Measurements from ENCODE around the gene PRAF2. TPM values are rescaled to one million over a fixed set of nuclear protein-coding genes. Genes with fewer than 3 reads are reported as not detected.

PRAF2 gene
- total and polyA plus RNA-seq, 9 of the 15 experiments (the other 6 are each of a cell fraction or from before 2014, with no cell fraction given): 0.24 to 5.7 (median 2.0) TPM

DNA sequence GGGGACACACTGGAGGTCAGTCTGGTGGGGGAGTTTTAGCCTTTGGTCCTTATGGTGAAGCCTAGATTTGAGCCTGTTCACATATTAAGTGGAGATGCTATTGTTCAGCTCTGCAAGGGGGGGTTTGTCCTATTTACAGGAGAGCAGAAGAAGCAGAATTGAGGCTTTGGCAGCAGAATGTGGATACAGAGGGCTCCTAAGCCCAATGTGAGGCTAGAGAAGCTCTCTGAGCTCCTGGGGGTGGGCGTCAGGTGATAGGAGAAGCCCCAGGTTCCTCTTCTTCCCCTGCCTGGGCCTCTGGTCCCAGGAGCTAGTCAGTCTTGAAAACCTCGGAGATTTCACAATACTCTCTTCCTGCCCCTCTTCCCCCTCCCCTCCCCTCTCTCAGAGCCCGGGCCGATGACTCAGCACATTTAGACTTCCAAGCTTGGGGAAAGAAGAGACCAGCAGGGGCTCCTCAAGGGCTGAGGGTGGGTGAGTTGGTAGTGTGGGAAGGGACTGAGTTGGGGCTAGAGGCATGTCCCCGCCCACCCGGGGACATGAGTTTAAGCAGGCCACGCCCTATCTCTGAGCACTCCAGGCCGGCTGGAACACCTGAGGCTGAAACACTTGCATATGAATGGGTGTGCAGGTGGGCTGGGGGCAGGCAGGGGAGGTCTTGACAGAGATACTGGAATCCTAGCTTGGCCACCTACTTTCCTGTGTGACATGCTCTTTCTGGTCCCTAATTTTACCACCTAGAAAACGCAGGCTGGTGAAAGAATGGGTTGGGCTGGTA, 34.0 kb downstream of the PRAF2 start (continued):
- TF ChIP-seq HOXB6 (CRISPR knock-in tag; IDR thresholded peaks at IDR 0.05; ENCODE audit: borderline replicate concordance) (no peak), HDAC2 (IDR thresholded peaks at IDR 0.05) (no peak), MEIS2 (IDR thresholded peaks at IDR 0.05; ENCODE audit: partially characterized antibody) (no peak), CBFA2T2 (conservative IDR thresholded peaks at IDR 0.05) (no peak), ZNF212 (CRISPR knock-in tag; IDR thresholded peaks at IDR 0.05) (no peak), TEAD2 (tag; IDR thresholded peaks at IDR 0.05) (no peak), KDM1A (IDR thresholded peaks at IDR 0.05) (peak in 1 of 2 experiments; percentile 23; a peak in 1 of 4 replicates), XRCC4 (IDR thresholded peaks at IDR 0.05; ENCODE audit: extremely low read depth, insufficient read depth, insufficient read length) (no peak), MED1 (CRISPR knock-in tag; IDR thresholded peaks at IDR 0.05; ENCODE audit: borderline replicate concordance) (no peak), ERF (CRISPR knock-in tag; IDR thresholded peaks at IDR 0.05) (no peak), ZNF57 (CRISPR knock-in tag; IDR thresholded peaks at IDR 0.05) (no peak), TCF7L2 (IDR thresholded peaks at IDR 0.05; ENCODE audit: low read depth, low read length) (no peak), RCOR1 (IDR thresholded peaks at IDR 0.05; ENCODE audit: borderline replicate concordance in 1 of 2, low read depth in 2 of 2, low read length in 2 of 2) (peak in 1 of 2 experiments; percentile 60; a peak in 2 of 4 replicates)
- TF ChIP-seq, protein P1, sequence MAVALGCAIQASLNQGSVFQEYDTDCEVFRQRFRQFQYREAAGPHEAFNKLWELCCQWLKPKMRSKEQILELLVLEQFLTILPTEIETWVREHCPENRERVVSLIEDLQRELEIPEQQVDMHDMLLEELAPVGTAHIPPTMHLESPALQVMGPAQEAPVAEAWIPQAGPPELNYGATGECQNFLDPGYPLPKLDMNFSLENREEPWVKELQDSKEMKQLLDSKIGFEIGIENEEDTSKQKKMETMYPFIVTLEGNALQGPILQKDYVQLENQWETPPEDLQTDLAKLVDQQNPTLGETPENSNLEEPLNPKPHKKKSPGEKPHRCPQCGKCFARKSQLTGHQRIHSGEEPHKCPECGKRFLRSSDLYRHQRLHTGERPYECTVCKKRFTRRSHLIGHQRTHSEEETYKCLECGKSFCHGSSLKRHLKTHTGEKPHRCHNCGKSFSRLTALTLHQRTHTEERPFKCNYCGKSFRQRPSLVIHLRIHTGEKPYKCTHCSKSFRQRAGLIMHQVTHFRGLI (CRISPR knock-in tag; IDR thresholded peaks at IDR 0.05): no peak
- TF ChIP-seq, protein P2, sequence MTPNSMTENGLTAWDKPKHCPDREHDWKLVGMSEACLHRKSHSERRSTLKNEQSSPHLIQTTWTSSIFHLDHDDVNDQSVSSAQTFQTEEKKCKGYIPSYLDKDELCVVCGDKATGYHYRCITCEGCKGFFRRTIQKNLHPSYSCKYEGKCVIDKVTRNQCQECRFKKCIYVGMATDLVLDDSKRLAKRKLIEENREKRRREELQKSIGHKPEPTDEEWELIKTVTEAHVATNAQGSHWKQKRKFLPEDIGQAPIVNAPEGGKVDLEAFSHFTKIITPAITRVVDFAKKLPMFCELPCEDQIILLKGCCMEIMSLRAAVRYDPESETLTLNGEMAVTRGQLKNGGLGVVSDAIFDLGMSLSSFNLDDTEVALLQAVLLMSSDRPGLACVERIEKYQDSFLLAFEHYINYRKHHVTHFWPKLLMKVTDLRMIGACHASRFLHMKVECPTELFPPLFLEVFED (CRISPR knock-in tag; conservative IDR thresholded peaks at IDR 0.05): no peak
- TF ChIP-seq, protein P3, sequence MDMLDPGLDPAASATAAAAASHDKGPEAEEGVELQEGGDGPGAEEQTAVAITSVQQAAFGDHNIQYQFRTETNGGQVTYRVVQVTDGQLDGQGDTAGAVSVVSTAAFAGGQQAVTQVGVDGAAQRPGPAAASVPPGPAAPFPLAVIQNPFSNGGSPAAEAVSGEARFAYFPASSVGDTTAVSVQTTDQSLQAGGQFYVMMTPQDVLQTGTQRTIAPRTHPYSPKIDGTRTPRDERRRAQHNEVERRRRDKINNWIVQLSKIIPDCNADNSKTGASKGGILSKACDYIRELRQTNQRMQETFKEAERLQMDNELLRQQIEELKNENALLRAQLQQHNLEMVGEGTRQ (CRISPR knock-in tag; IDR thresholded peaks at IDR 0.05): no peak
- TF ChIP-seq, protein P4, sequence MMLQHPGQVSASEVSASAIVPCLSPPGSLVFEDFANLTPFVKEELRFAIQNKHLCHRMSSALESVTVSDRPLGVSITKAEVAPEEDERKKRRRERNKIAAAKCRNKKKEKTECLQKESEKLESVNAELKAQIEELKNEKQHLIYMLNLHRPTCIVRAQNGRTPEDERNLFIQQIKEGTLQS (IDR thresholded peaks at IDR 0.05): peak; percentile 84
- TF ChIP-seq, protein P4 (CRISPR knock-in tag; conservative IDR thresholded peaks at IDR 0.05): no peak
- TF ChIP-seq, protein P5, sequence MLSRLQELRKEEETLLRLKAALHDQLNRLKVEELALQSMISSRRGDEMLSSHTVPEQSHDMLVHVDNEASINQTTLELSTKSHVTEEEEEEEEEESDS (CRISPR knock-in tag; IDR thresholded peaks at IDR 0.05): no peak
- TF ChIP-seq, protein P6, sequence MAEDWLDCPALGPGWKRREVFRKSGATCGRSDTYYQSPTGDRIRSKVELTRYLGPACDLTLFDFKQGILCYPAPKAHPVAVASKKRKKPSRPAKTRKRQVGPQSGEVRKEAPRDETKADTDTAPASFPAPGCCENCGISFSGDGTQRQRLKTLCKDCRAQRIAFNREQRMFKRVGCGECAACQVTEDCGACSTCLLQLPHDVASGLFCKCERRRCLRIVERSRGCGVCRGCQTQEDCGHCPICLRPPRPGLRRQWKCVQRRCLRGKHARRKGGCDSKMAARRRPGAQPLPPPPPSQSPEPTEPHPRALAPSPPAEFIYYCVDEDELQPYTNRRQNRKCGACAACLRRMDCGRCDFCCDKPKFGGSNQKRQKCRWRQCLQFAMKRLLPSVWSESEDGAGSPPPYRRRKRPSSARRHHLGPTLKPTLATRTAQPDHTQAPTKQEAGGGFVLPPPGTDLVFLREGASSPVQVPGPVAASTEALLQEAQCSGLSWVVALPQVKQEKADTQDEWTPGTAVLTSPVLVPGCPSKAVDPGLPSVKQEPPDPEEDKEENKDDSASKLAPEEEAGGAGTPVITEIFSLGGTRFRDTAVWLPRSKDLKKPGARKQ (CRISPR knock-in tag; IDR thresholded peaks at IDR 0.05): no peak
